ENCODE measurements around the gene OR8B12.

Gene OR8B12

GRCh38 chr11:124543554-124543953 is at the start of gene OR8B12:
OR8B12 (minus strand) TSS chr11:124543654; CDS start chr11:124543654, 0 bp downstream.
- no peak for DNase-seq

DNA sequence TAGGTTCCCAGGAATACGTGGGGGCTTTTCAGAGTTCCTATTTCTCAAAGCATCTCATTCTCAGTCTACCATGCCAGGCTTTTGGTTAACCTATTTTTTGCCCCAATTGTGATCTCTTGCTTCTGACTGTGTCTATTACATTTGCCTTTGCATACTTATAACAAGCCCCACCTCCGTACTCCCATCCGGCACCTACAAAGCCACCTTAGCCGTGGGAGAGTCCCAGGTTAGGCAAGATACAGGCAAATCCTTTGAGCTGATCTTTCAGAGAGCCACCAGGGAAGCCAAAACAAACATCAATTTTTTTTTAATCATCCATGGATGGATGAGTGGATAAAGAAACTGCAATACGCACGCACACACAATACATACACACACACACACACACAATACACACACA is 49.2 kb upstream of the OR8B12 start:
- no peak for DNase-seq

- DNase-seq, result no peak
These were observed 48.0 kb upstream of the OR8B12 start for GRCh38 chr11:124591430-124591829.

- DNase-seq, result peak; percentile 39
These were observed 42.9 kb upstream of the OR8B12 start for GRCh38 chr11:124586238-124586860.

- DNase-seq, result no peak
These were observed 41.4 kb upstream of the OR8B12 start for GRCh38 chr11:124584681-124585372.

- no peak for DNase-seq
These were observed 40.3 kb upstream of the OR8B12 start for GRCh38 chr11:124583781-124584180.

GRCh38 chr11:124582565-124582964 is 39.1 kb upstream of the OR8B12 start:
- no peak for DNase-seq

DNA sequence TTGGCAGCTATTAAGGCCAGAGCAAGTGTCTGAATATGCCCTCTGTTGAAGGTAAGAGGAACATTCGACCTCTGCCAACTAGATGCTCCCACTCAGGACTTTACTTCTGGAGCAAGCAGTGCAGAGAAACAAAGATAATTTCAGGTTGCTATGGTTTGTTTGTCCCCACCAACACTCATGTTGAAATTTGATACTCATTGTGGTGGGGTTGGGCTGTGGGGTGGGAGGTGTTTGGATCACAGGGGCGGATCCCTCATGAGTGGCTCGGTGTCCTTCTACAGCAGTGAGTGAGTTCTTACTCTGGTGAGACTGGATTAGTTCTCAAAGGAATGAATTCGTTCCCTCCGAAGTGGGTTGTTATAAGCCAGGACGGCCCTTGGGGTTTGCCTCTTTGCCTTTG is 38.4 kb upstream of the OR8B12 start:
- no peak for DNase-seq

- no peak for DNase-seq
These were observed 35.3 kb upstream of the OR8B12 start for GRCh38 chr11:124578761-124579160.

DNA sequence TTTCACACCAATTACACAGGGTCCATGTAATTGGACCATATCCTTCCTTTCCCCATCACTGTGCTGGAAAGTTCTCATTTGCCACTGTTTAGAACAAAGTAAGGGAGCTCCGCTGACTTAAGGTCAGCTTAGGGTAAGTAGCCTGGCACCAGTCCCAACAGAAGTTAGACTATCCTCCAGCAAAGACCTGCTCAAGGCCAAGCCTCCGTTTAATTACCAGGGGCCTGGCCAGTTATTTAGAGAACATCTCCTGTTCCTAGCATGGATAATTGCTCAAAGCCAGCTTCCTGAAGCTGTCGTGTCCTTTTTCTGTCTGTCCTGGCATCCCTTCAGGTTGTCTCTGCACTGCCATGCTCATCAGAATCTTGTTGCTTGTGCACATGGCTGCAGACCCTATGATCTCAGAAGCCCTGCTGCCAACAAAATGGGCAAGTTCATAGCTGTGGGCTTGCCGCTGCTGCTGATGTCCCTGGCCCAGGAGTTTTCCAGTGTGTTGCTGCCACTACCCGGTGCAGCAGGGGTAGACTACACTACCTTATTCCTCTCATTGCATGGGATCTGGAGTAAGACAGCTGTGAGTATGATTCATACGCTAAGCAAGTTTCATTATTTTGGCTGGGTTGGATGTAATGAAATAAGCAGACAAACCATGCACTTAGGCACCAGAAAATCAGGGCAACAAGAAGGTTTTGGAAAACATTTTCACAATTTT is 34.4 kb upstream of the OR8B12 start:
- DNase-seq, result no peak

DNA sequence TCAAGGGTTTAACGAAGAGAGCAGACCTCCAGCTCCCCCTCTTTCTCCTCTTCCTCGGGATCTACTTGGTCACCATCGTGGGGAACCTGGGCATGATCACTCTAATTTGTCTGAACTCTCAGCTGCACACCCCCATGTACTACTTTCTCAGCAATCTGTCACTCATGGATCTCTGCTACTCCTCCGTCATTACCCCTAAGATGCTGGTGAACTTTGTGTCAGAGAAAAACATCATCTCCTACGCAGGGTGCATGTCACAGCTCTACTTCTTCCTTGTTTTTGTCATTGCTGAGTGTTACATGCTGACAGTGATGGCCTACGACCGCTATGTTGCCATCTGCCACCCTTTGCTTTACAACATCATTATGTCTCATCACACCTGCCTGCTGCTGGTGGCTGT is 26.7 kb upstream of the OR8B12 start:
- DNase-seq, result no peak

DNA sequence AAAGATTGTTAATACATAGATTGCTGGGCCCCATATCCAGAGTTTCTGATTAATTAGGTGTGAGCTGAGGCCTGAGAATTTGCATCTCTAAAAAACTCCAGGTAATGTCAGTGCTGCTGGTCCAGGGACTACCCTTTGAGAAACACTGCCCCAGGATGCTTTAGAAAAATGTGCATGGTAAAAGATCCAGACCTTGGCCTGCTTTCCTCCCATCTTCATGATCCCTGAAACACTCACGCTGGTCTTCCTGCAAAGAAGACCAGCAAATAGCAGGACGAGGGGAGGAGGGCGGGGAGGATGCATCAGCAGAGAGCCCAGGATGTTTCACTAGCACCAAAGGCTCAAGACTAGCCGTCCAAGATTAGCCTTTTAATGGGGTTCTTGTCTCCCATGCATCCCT is 26.2 kb upstream of the OR8B12 start, which contains the start of gene OR8A1:
Gene OR8A1, plus strand, starts transcription at position 301 of the 400 bp plus-strand sequence. CDS start 123 bp downstream, outside the sequence.
- no peak for DNase-seq

- no peak for DNase-seq
These were observed 13.4 kb upstream of the OR8B12 start for GRCh38 chr11:124556828-124557227.

DNA sequence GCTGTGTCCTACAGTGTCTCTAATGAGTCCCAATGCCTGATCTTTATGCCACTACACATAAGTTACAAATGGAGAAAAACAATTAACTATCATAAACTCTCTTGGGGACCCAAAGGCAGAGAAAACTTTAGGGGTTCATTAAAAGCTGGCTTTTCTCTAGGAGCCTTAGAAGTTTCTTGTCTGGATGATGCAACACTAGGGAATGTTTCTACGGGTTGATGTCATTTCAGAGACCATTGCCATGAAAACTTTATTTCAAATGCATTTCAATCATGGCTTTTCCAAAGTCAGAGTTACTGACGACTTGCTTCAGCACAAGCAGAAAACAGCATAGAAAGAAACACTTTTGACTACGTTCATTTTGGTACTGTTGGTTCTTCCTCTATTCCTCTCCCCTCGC is 8.5 kb upstream of the OR8B12 start:
- no peak for DNase-seq

- no peak for DNase-seq
These were observed 7.7 kb upstream of the OR8B12 start for GRCh38 chr11:124551189-124551588.

- no peak for DNase-seq
These were observed 309 bp downstream of the OR8B12 start for GRCh38 chr11:124543145-124543544.

DNA sequence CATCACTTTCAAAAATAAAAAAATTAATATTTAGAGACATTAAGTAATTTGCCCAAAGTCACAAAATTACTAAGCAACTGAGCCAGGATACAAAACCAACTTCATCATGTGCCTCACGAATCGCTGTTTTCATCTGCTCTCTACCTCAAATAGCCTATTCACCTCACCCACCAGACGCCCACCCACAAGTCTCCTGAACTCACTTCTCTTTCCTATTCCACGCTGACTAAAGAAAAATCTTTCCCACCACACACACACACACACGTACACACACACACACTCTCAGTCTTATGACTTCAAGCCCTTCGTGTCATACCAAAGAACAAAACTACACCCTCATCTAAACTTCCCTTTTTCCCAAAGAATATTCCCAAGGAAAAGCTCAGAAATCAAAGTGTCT is 2.2 kb downstream of the OR8B12 start:
- no peak for DNase-seq

DNA sequence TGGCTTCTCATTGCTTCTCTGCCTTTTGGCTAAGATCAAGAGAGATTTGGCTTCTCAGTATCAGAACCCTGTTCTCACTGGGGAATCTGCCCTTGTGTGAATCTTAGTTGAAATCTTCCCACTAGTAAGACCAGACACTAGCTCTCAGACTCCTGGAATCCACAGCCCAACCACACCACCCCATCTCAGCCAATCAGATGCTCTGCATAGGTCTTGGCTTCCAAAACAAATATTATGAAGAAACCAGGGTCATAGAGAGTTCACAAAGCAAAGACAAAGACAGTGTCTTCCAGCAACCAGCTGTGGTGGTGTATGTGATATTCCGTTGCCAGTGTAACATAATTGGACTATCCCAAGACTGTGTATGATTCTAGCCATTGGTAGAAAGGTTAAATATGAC is 5.4 kb downstream of the OR8B12 start:
- no peak for DNase-seq

DNA sequence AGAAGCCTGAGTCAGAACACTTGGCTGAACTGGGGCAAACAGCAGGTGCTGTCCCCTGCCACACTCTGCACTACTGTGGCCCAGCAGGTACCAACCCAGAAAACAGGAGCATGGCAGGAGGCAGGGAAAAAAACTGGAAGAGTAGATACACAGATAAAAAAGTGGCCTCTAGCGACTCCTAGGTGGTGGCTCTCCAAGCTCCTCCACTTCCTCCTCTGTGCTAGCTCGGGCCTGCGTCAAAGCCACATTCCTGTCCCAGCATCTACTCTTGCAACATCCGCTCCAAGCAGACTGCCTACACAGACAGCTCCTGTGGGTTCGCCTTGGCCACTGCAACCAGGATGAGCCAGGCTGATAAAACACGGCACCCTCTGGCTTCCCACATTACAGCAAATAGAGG is 6.9 kb downstream of the OR8B12 start:
- DNase-seq, result no peak

- DNase-seq, result no peak
These were observed 7.8 kb downstream of the OR8B12 start for GRCh38 chr11:124535552-124536232.

GRCh38 chr11:124534051-124534450 is 9.4 kb downstream of the OR8B12 start:
- no peak for DNase-seq

DNA sequence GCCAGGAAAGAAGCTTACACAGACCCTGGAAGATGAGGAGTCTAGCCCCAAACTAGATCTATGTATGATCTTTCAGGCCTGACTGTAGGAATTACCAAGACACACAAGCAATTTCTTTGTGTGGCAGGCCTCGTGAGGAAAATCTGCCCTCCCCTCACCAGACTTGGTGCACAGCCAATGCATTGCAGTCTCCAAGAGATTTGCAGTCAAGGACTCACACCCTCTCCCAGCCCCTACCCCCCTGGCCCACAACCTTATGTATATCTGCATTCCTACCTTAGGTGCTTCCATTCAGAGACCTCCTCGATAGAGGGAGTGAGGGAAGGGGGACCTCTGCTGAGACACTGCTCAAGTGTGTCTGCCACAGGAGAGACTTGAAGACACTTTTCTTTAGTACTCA is 9.8 kb downstream of the OR8B12 start:
- DNase-seq, result no peak

DNA sequence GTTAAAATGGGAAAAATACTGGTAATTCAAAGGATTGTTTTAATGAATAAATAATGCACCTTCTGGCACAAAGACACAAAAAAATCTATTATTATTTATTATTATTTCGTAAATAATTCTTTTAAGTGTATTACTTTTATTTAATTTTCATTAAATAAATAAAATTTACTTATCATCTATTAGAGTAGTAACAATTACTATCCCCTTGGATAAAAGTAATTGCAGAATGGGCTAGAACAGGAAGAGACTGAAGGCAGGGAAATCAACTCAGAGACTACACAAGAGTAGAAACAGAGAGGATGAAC is 23.0 kb downstream of the OR8B12 start:
- DNase-seq, result no peak
